HG03103 (cell line): Measurements from ENCODE around the gene FERMT3.

Experiments used
- ATAC-seq: cut with Tn5 transposase; IDR thresholded peaks from one replicate; pipeline ENCODE4 v1.9.1; 2021; ENCODE audit warnings: low read depth; ENCODE audit not compliant: unreplicated experiment

Gene FERMT3

DNA sequence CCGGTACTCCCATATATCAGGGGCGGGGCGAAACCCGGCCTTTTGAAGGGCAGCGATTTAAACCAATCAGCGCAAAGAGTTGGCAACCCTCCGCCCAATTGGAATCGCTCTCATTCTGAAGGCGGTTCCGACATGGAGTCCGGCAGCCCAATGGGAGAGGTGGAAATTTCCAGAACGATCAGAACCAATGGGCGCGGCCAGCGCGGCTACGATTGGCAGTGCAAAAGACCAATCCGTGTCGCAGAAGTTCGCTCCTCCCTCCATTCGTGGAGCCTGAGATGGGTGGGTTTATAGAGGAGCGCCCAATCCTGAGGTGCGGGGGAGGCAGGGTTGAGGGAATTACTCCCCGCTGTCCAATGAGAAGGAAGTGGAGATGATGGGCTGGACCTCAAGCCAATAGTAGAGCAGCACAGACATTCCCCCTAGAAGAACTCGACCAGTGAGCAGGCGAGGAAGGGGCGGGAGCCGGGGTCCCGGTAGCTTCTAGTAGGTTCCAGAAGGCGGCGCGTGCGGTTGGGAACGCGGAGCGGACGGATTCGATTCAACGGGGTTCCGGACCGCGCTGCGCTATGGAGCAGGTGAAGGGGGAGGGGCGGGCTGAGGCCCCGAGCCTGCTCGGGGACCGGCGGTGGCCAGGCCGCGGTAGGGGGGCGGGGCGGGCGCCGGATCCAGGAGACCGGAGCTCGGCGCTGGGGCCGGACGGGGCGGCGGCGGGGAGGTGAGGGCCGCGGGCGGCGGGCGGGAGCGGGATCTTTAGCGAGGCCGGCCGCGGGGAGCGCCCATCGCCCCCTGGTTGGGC is 20.6 kb upstream of the FERMT3 start, which contains the start of gene STIP1:
STIP1 (plus strand) TSS at position 479 of the 799 bp plus-strand sequence; CDS start at position 570, 91 bp downstream.
- peak; percentile 75 for ATAC-seq

DNA sequence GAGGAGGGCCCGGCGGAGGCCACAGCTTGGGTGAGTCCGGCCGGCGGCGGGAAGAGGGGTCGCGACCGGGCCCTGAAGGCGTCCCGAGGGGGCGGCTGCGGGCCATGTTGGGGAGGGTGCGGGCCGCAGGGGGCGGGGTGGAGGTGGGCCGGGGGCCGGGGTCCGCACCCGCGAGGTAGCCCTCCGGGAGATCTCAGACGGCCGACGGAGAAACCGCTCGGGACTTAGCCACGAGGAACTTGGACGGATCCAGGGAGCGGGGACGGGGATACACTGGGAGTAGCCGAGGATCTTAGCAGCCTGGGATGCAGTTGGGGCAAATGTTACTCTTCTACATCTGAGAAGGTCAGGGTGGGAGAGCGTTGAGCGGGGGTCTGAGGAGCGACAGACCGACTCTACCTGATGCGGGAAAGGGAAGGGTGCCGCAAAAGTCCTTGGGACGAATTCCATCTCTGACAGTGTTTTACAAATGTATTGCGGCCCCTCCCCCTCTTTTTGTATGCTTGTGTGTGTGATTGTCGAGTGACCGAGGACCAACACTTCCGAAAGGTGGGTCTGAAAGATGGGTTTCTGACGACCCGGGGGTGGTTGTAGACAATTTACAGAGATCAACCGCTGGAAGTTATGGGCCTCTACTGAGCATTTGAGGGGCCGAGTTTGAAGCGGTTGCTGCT is 19.9 kb upstream of the FERMT3 start:
- ATAC-seq = no peak

DNA sequence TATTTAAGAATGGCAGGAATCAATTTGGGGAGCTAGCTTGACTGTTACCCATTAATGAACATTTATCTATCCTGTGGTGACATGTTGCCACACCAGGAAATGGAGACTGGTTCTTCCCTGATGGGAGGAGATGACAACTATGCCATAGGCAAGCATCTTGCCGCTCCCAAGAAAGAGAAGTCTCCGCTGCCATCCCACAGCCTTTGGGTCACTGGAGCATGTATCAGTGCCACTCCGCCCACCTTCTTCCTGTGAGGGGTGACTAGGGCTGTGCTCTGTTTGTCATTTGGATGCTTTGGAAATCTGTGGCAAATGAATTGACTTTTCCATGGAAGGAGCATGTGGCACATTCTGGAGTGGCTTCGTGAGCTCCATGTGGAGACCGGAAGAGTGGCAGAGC is 14.1 kb upstream of the FERMT3 start:
- ATAC-seq = no peak

DNA sequence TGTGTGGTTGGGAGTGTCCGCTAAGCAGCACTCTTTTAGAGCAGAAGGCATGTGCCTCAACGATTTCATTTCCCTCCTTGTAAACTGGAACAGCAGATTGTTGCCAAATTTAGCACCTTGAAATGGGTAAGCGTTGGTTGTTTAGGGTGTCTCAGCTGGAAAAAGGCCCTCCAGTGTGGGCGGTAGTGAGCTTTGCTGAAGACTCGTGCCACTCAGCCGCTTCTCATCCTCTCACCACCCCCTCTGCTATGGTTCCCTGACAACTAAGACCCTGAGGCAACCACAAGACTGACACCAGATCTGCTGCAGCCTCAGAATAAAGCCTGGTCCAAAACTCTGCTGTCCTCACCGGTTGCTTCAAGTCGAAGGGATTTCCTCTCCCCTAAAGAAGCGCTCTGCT is 9.9 kb upstream of the FERMT3 start:
- ATAC-seq = no peak

DNA sequence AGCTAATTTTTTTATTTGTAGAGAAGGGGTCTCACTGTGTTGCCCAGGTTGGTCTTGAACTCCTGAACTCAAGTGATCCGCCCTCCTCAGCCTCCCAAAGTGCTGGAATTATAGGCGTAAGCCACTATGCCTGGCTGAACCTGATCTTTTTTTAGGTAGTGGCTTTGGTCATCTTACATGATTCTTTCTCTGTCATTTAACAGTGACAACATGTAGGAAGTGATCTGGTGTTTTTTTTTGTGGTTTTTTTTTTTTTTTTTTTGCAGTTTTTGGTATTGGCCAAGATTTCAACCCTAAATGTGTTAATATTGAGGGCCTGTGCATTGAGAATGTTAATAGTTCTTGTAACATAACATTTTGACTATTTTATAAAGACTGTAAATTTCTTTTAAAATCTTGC is 8.0 kb upstream of the FERMT3 start:
- no peak for ATAC-seq

DNA sequence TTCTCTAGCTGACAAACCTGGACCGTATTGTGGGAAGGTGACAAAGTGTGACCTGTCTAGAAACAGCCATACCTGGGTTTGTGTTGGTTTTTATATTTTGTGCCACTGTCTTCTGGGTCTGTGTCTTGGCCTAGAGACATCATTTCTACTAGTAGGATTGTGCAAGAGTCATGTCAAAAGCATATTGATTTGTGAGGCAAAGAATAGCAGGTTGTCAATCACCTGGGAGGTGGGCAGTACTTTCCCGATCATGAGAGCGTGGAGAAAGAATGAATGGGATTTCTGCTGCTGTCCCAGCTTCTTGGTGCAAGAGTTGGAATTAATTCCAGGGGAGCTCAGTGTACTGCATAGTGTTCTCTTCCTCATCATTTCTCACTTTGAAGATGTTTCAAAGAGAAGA is 5.0 kb upstream of the FERMT3 start:
- no peak for ATAC-seq

DNA sequence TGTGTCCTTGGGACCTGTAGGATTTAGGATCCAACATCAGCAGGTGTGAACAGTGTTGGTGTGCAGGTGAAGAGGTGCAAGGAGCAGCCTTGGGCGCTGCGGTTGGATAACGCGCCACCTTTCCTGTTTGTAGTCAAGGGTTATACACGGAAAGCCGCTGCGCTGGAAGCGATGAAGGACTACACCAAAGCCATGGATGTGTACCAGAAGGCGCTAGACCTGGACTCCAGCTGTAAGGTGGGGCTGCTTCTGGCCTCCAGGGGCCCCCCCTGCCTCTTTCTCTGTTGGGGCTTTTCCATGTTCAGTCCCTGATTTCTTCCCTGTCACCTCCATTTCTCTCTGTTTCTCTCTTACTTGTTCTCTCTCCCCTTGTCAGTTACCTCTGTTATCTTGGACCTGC is 3.5 kb upstream of the FERMT3 start:
- ATAC-seq = no peak

DNA sequence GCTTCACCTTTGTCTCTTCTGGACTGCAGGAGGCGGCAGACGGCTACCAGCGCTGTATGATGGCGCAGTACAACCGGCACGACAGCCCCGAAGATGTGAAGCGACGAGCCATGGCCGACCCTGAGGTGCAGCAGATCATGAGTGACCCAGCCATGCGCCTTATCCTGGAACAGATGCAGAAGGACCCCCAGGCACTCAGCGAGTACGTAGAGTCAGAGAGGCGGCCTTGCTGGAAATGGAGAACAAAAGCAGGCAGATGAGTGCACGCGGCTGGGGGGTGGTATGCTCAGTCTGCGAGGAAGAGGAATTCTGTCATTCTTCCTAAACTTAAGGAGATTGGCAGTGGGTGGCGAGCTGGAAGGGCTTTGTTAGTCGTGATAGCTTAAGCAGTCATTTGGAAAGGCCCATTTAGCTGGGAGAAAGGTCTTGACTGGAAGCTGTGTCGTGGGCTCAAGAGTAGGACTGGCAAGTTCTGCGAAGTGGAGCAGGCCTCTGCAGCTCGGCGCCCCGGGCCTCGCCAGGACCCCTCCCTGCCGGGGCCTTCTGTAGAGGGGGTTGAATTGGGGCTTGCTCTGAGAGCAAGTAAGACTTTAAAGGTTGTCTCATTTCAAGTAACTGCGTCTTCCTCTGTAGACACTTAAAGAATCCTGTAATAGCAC is 3.0 kb upstream of the FERMT3 start:
- ATAC-seq = no peak

DNA sequence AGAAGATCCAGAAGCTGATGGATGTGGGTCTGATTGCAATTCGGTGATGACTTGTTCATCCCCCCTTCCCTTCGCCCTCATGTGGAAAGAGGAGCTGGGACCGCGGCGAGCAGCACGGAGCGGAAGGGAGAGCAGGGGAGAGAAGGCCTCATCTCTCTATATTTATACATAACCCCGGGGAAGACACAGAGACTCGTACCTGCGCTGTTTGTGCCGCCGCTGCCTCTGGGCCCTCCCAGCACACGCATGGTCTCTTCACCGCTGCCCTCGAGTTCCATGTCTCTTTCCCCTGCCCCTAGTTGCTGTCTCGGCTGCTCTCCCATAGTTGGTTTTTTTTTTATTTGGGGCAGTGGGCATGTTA is 2.5 kb upstream of the FERMT3 start:
- ATAC-seq = no peak

DNA sequence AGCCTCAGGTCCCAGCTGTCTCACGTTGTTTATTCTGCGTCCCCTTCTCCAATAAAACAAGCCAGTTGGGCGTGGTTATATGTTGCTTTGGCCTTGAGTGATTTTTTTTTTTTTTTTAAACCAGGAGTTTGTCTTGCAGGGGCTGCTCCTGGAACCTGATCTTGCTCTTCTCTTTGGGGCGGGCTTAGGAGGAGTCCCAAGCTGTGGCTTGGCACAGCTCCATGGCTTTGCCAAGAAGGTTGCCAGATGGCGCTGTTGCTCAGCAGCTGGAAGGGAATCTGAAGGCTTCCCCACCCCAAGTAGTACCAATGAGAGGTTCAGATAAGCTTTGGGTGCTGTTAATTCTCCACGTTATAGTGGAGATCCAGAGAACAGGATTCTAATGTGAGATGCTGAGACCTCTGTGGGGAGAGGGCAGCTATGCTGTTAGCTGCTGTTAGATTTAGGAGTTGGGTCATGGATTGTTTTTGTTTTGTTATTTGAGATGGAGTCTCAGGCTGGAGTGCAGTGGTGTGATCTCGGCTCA is 2.0 kb upstream of the FERMT3 start:
- no peak for ATAC-seq

DNA sequence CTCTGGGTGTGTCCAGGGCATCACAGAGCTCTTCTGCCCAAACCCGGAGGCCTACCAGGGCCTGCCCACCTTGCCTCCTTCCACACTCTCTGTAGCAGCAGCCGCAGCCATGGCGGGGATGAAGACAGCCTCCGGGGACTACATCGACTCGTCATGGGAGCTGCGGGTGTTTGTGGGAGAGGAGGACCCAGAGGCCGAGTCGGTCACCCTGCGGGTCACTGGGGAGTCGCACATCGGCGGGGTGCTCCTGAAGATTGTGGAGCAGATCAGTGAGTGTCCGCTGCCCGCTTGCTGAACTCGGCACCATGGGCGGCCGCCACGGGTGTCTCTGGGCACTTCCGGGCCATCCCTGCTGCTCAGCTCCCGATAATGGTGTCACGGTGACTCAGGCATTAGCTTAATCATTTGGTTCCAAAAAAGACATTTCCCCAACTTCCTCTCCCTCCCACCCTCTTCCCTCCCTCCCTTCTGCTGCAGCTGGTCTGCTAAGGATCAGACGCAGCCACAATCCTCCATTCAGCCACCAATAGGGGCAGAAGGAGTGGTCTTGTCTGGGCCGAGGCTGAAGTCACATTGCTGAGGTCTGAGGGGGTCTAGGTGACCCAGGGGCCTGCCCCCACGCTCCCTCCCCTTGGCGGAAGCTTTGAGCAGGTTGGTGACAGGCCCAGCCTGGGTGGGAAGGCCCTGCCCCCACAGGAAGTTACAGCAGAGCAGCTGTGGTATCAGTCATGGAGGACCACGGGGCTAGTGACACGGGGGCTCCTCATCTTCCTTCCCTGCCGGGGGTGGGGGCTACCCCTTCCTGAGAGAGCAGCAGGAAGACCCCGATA is 950 bp downstream of the FERMT3 start:
- peak; percentile 42 for ATAC-seq

DNA sequence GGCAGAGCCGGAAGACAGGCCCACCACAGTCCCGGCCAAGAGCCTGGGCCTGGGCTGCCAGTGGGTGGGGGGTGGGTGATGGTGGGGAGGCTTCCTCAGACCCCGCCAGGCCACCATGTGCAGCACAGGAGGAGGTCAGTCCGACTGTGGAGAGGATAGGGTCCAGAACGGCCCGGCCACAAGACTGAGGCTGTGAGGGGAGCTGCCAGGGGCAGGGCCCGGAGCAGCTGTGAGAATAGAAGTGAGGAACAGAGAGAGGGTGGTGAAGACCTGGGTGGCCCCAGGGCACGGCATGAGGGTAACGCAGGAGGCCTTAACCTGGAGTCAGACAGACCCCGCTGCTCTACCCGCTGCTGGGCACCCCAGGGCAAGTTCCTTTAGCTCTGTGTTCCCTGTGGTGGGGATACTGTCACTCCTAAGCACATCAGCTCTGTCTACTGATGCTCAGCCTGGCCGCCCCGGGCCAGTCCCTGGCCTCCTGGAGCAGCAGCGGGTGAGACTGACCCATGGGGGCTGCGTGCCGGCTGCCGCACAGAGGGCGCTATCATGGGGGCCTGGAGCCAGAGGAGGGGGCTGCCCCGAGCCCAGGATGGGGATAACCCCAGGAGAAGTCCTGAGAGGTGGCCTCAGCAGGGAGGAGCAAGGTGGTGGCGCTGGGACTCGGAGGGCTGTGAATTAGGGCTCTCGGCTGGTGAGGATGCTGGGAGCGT is 1.7 kb downstream of the FERMT3 start:
- no peak for ATAC-seq

DNA sequence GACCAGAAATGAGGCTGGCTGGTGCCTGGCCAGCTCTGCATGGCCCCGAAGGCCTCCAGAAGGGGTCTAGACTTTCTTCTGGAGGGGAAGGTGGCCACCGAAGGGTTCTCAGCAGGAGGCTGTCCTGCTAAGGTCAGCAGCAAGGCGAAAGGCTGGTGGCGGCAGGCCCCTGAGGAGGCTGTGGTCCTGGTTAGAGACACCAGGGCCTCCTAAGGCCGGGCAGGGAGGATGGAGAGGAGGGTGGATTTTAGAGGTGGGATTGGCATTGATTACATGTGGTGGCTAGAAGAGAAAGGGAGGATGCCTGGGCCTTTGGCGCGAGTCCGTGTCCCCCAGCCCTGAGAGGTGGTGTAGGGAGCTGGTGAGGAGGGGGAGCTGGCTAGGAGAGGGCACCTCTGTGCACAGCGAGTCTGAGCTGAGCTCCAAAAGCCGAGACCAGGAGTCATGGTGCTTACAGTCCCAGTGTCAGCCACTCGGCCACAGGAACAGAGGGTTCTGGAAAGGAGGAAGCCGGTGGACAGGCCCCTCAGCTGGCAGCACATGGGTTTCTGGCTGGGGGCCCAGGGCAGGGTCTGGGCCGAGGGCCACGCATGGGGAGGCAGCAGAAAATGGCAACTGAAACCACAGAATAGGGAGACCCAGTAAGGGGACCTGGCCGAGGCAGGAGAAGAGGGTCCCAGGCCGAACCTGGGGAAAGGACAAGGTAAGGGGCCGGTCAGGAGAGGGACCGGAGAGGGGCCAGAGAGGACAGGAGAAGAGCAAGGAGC is 2.5 kb downstream of the FERMT3 start:
- no peak for ATAC-seq

DNA sequence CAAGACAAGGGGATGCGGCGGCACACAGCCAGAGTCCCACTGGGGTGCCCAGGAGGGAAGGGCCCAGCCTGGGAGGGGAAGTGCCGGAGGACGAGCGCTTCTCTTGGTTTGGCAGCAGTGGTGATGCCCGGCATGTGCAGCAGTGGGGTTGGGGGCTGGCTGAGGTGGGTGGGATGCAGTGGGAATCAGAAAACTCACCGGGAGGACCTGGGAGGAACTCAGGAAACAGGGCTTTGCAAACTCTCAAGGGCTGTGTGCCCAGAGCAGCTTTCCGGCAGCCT is 3.0 kb downstream of the FERMT3 start:
- no peak for ATAC-seq

DNA sequence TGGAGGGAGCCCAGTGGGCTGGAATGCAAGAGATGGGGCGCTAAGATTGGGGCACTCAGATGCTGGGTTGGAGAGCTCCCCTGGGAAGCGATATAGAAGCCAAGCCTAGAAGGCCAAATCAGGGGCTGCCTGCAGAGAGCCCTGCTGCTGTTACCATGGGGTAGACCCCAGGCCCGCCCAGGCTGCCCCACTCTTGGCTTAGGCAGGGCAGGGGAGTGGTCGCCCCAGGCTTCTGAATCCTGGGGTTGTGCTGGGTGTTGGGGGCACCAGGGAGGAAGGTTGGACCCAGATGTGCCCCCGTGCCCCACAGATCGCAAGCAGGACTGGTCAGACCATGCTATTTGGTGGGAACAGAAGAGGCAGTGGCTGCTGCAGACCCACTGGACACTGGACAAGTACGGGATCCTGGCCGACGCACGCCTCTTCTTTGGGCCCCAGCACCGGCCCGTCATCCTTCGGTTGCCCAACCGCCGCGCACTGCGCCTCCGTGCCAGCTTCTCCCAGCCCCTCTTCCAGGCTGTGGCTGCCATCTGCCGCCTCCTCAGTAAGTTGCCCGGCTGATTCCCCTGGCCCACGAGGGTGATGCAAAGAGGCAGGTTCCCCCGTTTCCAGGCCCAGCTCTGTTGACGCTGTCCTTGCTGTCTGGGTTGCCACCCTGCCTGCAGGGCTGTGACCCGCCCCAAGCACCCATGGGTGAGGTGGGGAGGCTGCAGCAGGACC is 3.9 kb downstream of the FERMT3 start:
- ATAC-seq = no peak

DNA sequence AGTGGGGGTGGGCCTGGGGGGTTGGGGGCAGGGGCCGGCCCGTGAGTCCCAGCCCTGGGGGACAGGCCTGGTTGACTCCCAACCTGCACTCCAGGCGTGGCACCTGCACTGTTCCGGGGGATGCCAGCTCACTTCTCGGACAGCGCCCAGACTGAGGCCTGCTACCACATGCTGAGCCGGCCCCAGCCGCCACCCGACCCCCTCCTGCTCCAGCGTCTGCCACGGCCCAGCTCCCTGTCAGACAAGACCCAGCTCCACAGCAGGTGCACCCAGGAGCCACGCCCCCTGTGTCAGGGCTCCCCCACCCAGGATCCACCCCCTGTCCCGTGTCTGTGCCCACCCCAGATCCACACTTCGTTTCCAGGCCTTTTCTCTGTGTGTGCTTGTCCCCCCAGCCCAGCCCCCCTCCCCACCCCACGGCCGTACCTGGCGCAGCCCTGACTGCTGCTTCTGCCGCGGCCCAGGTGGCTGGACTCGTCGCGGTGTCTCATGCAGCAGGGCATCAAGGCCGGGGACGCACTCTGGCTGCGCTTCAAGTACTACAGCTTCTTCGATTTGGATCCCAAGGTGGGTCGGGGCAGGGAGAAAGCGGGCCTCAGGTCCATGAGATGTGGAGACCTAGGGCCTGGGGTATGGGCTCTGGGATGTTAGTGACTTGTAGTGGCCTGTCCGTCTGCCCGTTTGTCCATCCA is 4.8 kb downstream of the FERMT3 start:
- ATAC-seq = no peak

DNA sequence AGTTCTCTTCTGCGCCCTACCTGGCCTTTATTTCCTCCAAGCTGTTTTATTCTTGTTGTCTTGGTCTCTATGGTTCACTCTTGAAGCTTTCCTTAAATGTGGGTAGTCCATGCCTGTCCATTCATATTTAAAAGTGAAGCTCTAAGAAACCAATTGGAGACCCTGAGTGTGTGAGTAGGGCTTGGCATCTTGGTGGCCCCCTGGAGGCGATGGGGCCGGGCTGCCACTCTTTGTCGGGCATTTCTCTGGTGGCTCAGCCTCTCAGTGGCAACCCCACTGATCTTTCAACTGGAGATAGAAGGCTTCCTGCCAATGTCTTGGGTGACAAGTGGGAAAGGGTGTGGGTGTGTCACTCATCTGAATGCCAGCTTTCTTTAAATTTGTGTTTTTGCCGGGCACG is 10.4 kb downstream of the FERMT3 start:
- no peak for ATAC-seq

DNA sequence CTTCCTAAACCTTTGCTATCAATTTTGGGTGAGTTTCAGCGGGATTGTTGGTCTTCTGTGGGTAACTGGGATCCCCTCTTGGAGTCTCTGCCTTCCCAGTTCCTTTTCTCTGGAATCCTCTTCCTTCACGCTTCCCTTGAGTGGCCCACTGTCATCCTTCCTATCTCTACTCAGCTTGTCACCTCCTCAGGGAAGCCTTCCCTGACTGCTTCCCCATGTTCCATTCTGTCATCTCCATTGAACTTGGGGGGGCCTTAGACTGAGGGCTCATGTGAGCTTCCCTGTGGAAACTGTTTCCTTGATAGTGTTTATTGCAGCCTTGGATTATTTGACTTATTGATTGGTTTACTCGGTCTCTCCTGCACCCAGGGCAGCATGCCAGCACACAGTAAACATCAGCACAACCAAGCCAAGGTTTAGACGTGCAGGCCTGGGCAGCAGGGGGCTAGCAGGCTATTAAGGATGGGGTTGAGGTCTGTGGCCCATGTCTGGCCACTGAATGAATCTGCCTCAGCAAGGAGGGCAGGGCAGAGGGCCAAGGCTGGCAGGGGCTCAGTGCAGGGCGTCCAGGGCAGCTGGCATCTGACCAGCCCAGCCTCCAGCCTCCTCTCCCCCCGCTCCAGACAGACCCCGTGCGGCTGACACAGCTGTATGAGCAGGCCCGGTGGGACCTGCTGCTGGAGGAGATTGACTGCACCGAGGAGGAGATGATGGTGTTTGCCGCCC is 12.3 kb downstream of the FERMT3 start:
- no peak for ATAC-seq
